Stimulated activated CD4-positive, alpha-beta T cell treated with anti-CD3 and anti-CD28 coated beads, Interleukin-4, amount 100 ng/mL, for 24 hours (primary cell): ENCODE data around the gene PRPF6.
A peak's percentile ranks its signal among the peaks of the same experiment; 100 is the strongest.
"Not testable (repeated sequence)": the region's sequence is repeated elsewhere in the genome, so short reads cannot be mapped to it uniquely, and the experiment has no call there.

Experiments used
- DNase-seq: peaks from one replicate; pipeline ENCODE4 v3.0.0-alpha.2; 2020

Gene PRPF6

DNA sequence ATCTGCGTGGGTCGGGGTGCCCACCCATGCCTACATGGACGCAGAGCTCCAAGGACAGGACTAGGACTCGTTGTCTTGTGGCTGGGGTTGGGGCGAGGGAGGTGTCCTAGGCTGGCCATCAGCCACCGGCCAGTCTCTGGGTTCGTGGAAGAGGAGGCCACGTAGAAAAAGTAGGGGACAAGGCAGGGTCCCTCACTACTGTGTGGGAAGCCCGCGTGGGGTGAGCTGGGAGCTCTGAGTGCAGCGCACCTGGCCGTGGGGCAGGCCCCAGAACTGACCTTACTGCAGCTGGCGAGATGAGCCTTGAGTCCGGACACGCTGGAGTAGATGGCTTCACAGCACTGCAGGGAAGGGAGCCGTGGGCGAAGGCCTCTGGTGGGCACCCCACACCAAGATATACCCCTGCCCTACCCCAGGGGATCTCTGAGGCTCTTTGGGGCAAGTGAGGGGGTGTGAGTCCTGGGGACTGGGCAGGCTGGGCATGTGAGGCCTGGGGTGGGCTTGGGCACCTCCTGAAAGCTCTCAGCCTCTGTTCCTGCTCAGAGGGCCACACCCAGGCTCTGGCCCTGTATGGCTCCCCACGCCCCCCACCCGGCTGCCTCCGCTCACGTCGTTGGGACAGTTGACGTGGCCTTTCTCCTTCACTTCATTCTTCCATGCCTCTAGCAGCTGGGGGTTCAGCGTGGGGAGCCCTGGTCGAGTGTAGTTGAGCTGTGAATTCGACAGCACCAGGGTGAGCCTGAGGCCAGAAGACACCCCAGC is 19.1 kb upstream of the PRPF6 start:
- no peak for DNase-seq

DNA sequence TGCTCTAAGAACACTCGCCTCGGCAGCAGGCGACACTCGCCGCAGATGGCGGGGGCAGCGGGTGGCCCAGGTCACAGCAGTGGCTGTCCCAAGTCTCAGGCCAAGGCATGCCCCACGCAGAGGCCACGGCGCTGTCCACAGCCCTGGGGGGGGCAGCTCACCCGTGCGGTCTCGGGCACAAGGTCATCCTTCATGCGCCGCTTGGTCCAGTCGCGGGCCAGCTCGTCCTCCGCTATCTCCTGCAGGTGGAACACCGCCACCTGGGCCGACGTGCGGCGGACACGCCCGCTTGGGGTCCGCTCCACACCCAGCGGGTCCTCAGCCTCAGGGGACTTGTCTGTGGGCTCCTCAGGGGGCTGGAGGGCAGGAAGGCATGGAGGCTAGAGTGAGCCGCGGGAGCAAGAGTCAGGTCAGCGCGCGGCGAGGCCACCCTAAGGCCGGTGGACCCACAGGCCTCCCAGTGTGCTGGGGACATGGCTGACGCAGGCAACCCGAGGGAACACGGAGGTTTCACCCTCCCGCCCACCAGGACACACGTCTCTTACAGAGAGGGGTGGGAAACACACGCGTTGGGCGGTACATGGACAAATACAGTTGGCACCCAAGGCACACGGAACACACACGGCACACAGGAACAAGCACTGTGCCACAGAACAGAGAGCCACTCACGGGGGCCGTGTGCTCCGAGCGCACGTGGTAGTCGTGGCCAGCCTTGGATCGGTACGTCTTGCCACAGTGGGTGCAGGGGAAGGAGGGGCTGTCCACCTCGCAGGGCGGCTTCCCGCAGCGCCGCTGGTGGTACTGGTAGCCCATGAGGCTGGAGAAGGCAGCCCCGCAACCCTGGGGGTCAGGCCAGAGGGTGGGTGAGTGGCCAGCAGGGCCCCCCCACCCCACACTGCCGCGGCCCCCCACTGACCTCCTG is 18.2 kb upstream of the PRPF6 start:
- DNase-seq, result no peak

DNA sequence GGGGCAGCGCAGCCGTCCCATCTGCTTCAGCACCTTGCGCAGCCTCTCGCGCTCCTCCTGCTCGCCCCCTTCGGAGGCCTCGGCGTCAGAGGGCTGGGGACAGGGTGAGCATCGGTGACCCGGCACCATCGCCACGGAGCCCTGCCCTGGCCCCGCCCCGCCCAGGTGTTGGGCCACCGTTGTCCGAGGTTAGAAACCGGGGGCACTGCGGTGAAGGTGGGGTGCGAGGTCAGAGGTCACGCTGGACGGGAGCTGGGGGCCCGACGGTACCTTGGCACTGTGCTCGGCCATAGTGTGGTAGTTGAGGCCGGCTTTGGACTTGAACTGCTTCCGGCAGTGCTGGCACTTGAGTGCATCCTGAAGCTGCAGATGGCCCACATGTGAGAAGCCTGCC is 17.6 kb upstream of the PRPF6 start:
- no peak for DNase-seq

DNA sequence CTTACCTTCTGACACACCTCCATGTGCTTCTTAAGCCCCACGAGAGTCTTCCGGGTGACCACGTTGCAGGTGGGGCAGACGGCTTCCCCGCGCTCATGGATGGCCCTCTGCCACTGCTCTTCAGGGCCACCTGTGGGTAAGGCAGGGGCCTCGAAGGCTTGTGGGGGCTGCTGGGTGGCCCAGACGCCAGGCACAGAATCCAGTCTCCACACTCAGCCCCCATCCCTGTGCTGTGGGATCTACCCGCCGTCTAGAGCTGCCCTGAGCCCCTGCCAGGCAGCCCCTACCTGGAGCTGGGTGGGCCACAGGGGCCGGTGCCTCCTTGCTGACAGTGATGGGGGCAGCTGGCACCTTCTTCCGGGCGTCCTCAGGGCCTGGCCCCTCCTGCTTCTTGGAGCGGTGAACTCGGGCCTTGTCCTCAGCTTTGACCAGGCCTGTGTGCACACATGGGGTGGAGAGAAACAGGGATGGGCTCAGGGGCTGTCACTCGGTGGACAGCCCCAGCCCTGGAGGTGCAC is 17.1 kb upstream of the PRPF6 start:
- DNase-seq, result no peak

DNA sequence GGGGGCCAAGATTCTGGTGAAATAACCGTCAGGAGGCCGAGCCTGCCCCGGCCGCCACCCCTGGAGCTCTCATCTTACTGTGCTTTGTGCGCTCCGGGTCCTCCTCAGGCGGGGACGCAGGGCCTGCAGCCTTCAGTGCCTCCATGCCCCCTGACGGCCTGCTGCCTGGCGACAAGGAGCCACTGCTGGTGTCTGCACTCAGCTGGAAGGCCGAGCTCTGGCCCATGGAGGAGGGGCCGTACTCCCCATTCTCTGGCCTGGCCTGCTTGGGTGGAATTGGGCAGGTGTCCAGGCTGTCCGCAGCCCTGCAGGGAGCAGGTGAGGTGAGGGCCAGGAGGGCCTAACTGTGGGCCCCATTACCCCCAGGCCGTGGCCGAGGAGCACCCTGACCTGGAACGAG is 16.5 kb upstream of the PRPF6 start:
- no peak for DNase-seq

DNA sequence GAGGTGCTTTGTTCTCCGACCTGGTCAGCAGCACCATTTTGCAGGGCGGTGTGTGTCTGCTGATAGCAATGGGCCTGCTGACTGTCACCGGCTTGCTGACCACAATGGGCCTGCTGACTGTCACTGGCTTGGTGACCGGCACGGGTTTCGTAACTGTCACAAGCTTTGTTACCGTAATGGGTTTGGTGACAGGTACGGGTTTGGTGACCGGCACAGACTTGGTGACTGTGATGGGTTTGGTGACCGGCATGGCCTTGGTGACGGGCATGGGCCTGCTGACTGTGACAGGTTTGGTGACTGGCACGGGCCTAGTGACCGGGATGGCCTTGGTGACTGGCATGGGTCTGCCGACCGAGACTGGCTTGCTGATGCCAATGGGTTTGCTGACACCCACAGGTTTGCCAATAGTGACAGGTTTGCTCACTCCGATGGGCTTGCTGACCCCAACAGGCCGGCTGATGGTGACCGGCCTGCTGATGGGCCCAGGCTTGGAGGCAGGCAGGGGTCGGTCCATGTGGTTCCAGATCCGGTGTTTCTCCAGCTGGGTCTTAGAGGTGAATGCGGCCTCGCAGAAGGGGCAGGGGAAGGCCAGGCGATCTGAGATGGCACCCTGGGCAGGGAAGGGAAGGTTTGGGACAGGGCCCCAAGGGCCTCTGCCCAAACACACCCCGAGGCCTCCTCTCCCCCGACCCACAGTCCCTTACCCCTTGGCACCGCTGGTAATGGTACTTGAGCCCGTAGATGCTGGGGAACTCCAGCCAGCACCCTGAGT is 14.6 kb upstream of the PRPF6 start:
- DNase-seq, result no peak

DNA sequence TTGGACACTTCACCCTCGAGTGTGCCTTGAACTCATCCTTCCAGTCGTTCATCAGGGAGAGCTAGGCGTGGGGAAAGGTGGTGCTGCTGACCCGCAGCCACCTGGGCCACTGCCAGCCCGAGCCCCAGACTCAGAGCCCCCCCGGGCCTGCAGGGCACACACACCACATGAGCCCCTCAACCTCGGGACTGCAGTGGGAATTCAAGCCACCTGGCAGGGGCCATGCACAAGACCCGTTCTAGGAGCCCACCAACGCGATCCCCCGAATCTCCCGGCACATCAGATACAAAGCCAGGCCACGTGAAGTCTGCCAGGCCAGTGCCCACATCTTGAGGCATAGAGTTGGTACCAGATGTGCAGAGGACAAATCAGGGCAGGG is 14.0 kb upstream of the PRPF6 start:
- no peak for DNase-seq

DNA sequence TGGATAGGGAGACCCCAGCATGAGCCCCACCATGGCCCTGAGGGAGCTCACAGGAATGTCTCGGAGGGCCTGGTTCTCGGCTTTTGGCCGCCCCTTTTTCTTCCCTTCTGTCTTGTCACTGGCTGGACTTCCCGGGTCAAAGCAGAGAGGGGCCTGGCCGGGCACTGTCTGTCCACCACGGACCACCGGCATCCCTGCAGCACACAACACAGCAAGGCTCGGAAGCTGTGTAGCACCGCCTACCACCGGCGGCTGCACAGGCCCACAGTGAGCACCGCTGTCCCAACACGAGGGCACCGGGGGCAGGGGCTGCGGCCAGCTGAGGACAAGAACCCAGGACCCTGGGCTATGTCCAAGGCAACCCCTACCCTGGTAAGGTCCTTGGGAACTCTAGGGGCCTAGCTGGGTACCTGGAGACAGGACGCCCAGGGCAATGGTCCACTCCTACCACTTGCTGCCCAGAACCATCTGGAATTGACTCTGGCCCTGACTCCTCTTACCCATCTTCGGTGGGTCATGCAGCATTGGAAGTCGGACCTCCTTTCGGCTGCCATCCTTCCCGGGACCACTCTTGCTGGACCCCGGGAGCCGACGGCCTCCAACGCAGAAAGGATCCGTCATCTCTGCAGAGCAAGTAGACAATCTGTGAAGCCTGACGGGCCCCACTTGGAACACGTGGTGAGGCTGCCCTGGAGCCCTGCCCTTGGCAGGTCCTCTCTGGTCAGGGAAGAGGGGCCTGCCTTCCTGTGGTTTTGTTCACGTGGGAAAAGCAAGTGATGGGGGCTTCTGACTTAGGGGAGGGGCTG is 13.4 kb upstream of the PRPF6 start:
- DNase-seq, result no peak

DNA sequence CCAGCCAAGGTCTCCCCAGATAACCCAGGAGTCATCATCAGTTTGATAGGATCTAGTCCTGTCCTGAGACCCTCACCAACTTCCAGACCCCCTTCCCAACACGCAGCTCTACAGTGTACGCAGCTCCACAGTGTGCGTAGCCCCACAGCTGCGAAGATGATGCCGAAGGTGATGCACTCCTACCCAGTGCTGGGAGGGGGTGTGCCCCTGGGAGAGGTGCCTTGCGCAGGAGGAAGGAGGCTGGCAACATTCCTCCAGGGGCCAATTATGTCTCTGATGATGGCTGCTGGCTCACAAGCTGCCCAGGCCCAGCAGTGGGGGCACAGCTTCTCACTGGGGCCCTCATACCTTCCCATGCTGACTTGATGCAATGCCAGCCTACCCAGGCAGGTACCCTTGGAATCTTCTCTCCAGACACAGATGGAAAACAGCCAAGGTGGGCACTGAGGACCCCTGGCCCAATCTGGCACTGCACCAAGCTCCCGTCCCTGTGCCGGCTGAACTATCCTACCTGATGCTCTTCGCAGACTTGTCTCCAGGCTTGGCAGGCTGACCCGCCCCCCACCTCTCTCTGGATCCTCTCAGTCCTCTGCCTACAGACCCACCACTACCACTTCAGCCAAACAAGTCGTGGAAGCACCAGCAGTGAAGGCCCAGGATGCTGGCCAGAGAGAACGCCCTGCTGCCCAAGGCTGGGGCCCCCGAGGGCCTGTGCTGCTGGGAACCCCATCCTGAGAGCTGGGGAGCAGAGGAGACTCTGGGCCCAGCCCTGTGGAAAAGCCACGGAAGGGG is 12.6 kb upstream of the PRPF6 start:
- no peak for DNase-seq

DNA sequence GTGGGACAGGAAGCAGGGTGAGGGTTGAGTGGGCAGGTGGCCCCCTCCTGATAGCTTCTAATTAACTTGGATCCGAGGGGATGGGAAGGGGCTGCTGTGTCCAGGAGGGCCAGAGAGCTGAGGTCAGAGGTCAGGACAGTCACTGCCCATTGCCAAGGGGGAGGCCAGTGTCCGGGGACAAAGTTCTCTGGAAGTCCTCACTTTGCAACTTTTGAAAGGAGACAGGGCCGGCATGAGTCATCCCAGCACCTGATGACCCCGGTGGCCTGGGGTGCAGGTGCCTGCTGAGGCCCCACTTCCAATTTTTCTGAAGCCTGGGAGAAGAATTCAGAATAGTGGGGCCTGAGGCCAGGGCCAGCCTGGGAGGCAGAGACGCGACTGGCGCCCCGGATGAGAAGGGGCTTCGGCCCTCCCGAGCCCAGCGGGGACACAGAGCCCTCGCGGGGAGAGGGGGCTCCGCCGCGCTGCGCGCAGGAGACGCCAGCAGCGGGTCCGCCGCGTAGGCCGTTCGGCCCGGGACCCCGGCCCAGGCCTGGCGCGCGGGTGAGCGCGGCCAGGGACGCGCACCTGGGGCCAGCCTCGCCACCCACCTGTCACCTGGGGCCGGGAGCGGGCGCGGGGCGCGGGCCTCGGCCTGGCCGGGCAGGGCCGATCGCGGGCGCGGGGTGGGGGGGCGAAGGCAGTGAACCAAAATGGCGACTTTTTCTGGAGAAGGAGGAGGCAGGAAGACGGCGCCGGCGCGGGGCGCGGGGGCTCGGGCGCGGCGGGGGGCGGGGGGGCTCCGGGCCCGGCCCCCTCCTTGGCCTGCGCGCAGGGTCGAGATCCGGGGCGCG is 11.8 kb upstream of the PRPF6 start:
- peak; percentile 40 for DNase-seq

DNA sequence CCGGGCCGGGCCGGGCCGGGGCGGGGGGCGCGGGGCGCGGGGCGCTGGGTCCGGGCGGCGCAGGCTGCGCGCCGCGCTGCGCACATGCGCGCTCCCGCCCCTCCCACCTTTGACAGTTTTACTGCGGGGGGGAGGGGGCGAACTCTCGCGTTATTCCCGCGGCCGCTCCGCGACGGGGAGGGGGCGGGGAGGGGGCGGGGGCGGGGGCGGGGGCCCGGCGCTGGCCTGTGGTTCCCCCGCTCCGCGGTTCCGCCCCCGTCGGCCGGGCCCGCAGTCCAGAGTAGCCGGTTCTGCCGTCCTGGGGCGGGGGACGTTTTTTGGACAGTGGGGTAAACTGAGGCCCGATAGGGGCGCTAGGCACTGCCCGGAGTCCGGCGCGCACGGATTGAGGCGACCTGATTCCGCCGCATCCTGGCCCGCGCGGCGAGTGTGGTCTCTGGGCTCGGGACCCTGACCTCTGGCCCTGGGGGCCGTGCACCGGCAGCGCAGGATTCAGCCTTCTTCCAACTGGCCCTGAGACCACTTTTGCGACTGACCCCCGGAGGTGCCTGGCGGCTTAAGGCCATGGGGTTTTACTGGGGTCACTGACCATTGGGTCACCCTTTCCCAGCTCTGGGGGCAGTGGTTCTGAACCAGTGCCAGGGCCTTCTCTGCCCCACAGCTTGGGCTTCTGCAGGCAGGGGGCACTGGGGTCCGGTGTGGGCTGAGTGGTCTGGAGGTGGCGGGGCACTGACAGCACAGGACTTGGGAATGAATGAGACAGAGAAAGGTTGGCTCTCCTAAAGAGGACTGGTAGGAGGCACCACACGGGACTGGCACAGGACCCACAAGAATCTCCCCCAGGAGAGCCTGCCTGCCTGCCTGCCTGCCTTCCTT is 10.9 kb upstream of the PRPF6 start, which contains the start of gene ZNF512B:
Gene ZNF512B (minus strand): TSS at position 93 of the 876 bp plus-strand sequence. CDS start 1,980 bp downstream, outside the sequence.
- DNase-seq, result peak; percentile 63

DNA sequence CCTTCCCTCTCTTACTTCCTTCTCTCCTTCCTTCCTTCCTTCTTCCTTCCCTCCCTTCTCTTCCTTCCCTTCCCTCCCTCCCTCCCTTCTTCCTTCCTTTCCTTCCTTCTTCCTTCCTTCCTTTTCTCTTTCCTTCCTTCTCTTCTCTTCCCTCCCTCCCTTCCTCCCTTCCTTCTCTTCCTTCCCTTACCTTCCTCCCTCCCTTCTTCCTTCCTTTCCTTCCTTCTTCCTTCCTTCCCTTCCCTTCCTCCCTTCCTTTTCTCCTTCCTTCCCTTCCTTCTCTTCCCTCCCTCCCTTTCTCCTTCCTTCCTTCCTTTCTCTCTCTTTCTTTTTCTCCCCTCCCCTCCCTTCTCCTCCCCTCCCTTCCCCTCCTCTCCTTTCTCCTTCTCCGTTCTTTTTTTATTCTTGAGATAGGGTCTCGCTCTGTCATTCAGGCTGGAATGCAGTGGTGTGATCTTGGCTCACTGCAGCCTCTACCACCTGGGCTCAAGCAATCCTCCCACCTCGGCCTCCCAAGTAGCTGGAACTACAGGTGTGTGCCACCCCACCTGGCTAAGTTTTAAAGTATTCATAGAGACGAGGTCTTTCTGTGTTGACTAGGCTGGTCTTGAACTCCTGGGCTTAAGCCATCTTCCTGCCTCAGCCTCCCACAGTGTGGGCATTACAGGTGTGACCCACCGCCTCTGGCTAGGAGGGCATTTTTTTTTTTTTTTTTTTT is 10.1 kb upstream of the PRPF6 start:
- no peak for DNase-seq

DNA sequence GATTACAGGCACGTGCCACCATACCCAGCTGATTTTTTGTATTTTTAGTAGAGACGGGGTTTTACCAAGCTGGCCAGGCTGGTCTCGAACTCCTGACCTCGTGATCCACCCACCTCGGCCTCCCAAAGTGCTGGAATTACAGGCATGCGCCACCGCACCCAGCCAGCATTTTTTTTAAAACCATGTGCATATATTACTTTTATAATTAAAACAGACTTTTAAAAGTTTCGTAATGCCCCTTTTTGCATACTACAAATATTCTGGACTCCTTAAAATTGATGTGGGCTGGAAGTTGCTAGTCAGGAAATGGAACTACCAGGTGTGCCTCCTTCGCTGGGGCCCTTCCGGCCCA is 9.0 kb upstream of the PRPF6 start:
- DNase-seq, result not testable (repeated sequence)

DNA sequence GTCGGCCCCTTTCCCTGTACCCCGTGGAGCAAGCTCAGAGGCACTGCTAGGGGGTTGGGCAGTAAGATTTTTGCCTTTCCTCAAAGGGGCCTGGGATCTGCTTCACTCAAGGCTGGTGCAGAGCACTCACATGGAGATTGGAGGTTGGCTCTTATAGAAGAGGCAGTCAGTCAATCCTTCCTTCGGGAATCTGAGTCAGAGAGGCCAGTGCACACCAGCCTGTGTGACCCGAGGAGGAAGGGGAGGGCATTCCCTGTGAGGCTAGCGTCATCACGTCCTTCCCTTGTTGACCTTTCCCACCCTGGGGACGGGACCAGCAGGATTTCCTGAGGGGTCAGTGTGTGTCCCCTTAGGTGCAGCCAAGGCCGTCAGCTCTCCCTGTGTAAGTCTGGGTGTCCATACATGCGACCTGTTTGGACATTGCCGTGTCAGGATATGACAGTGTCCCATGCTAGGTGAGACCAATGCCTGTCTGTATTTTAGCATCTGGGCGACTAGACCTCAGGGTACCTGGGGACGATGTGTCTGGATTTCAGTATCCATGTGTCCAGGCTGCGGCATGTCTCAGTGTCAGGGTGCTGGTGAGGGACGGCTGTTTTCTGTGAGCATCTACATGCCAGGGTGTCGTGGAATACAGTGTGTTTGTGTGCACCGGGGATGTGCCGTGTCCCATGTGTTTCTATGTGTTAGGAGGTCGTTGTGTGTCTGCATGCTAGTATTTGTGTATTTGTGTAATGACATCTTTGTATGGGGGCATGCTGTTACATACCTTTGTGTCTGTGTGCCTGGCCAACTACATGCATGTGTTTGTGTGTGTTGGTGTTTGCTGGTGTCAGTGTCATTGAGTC is 8.4 kb upstream of the PRPF6 start:
- DNase-seq, result no peak

DNA sequence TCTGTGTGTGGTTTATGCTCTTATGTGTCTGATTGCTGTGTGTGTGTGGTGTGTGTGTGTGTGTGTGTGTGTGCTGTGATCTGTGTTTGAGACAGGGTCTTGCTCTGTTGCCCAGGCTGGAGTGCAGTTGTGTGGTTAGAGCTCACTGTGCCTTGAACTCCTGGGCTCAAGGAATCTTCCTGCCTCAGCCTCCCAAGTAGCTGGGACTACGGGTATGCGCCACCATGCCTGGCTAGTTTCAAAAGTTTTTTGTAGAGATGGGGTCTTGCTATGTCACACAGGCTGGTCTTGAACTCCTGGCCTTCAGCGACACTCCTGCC is 7.8 kb upstream of the PRPF6 start:
- DNase-seq, result no peak

DNA sequence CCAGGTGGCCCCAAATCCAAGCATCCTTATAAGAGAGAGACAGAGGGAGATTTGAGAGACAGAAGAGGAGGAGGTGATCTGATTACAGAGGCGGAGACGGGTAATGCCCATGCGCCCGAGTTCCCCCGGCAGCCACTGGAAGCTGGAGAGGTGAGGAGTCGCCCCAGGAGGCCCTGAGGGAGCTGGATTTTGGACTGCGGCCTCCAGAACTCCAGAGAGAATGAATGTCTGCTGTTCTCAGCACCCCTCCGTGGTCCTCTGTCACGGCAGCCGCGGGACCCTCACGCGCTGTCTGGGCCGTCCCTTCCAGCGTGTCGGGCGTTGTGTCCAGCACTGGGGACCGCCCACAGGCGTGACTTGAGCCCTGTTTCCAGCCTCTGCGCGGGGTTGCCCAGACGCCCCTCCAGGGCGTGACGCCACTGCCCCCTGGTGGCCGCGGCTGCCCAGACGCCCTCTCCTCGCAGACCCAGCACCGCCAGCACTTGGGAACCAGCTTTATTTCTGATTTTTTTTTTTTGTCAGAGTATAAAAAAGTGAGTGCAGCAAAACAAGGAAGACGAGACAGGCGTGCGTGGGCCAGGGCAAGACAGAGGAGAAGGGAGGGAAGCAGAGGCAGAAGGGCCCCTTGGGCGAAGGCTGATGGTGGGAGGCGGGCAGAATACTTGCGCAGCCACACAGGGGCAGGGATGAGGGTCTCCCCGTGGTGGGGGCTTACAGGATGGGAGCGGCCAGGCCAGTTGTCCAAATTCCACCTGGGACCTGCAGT is 7.1 kb upstream of the PRPF6 start:
- DNase-seq, result peak; percentile 78
